Tibial nerve (tissue), 4 donors: ENCODE results near the gene POLA2. TPM values are rescaled to one million over a fixed set of nuclear protein-coding genes. Genes with fewer than 3 reads are reported as not detected.
A peak's percentile ranks its signal among the peaks of the same experiment; 100 is the strongest.

ENCODE experiments used
- DNase-seq, 2 donors: peaks; one replicate each; pipeline ENCODE4 v3.0.0-alpha.2; 2019; ENCODE audit warnings: low spot score in 2 of 2
- H3K27ac ChIP-seq, 4 donors: fragments of 200-600 bp; sonication (generic) in 3 of 4; one replicate each; pipeline ENCODE4 v1.5.1; 2017 to 2019; ENCODE audit warnings: mild to moderate bottlenecking in 1 of 4
- H3K27me3 ChIP-seq, 2 donors: fragments of 200-600 bp; sonication (generic) in 1 of 2; one replicate each; pipeline versions ENCODE4 v1.5.1 to v1.6.0; 2017 to 2019
- H3K36me3 ChIP-seq, 3 donors: fragments of 200-600 bp; sonication (generic); one replicate each; pipeline ENCODE4 v1.5.1; 2018 to 2019
- H3K4me1 ChIP-seq, 4 donors: fragments of 200-600 bp; sonication (generic) in 3 of 4; one replicate each; pipeline ENCODE4 v1.5.1; 2017 to 2019
- H3K4me3 ChIP-seq, 4 donors: fragments of 200-600 bp; sonication (generic) in 3 of 4; one replicate each; pipeline ENCODE4 v1.5.1; 2017 to 2019; ENCODE audit warnings: mild to moderate bottlenecking in 1 of 4, moderate library complexity in 1 of 4
- H3K9me3 ChIP-seq, 4 donors: fragments of 200-600 bp; sonication (generic) in 3 of 4; one replicate each; pipeline ENCODE4 v1.5.1; 2017 to 2019
- EP300 ChIP-seq, 2 donors: sonication (generic); formaldehyde crosslinking; IDR thresholded peaks; one replicate each; pipeline ENCODE4 v1.6.1; 2017; ENCODE audit warnings: antibody characterized with exemption in 2 of 2, mild to moderate bottlenecking in 1 of 2
- POLR2A ChIP-seq, 2 donors: fragments of 450-650 bp; IDR thresholded peaks; one replicate each; pipeline ENCODE4 v1.6.1; 2017; ENCODE audit warnings: antibody characterized with exemption in 2 of 2, mild to moderate bottlenecking in 2 of 2, moderate library complexity in 2 of 2
- WGBS, 2 donors: methylation state at CpG; one replicate each; pipeline ENCODE4 v1.1.5; 2018; 5-methylcytosine and 5-hydroxymethylcytosine counted together
- total RNA-seq, 4 donors: library from RNA; depleted of rRNA; stranded (reverse); fragments of >200 nt; gene quantifications; one replicate each; pipeline ENCODE4 v1.1.0, GENCODE V29; 2016
- TF ChIP-seq, protein P1 (sequence below), 5 experiments: fragments of 200-600 bp in 3 of 5; fragments of 450-650 bp in 2 of 5; sonication (generic) in 3 of 5; IDR thresholded peaks; one replicate each; pipeline ENCODE4 v1.5.1; 2016 to 2019; ENCODE audit warnings: antibody characterized with exemption in 5 of 5, mild to moderate bottlenecking in 3 of 5, moderate library complexity in 2 of 5

The POLA2 gene
- total RNA-seq, 4 donors from 2014 or later = 3.5 to 13.5 (median 10.0) TPM

DNA sequence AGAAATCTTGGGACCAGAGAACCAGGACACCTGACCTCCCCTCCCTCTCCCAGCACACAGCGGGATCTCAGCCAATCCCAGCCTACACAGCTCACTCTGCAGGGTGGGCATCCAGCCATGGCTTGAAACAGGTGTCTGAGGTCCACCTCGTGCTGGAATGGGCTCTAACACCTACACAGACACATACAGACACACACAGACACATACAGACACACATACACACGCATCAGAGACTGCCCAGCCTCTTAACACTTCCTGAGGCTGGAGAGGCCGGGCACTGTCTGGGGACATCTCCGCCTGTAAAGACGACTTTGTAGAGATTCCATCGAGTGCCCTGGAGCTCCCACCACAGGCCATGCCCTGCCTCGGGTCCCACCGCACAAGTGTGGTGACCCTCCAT, 43.3 kb upstream of the POLA2 start:
- Histone ChIP-seq H3K27ac (no peak overlapping the region), H3K4me1 (peaks cover 0 to 14% (median 3%) of the 10 kb centered on the region in 4 donors), H3K4me3 (no peak overlapping the region), H3K27me3 (no peaks in the 10 kb centered on the region), H3K9me3 (no peaks in the 10 kb centered on the region), H3K36me3 (no peaks in the 10 kb centered on the region)
- TF ChIP-seq EP300 (IDR thresholded peaks at IDR 0.05) = no peak
- TF ChIP-seq, protein P1, sequence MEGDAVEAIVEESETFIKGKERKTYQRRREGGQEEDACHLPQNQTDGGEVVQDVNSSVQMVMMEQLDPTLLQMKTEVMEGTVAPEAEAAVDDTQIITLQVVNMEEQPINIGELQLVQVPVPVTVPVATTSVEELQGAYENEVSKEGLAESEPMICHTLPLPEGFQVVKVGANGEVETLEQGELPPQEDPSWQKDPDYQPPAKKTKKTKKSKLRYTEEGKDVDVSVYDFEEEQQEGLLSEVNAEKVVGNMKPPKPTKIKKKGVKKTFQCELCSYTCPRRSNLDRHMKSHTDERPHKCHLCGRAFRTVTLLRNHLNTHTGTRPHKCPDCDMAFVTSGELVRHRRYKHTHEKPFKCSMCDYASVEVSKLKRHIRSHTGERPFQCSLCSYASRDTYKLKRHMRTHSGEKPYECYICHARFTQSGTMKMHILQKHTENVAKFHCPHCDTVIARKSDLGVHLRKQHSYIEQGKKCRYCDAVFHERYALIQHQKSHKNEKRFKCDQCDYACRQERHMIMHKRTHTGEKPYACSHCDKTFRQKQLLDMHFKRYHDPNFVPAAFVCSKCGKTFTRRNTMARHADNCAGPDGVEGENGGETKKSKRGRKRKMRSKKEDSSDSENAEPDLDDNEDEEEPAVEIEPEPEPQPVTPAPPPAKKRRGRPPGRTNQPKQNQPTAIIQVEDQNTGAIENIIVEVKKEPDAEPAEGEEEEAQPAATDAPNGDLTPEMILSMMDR (IDR thresholded peaks at IDR 0.05) = no peak
- TF ChIP-seq POLR2A (IDR thresholded peaks at IDR 0.05) = no peak
- WGBS, 2 donors = 80 to 82% methylated on average over 6 to 9 of the region's 9 CpGs
- no peak for DNase-seq

DNA sequence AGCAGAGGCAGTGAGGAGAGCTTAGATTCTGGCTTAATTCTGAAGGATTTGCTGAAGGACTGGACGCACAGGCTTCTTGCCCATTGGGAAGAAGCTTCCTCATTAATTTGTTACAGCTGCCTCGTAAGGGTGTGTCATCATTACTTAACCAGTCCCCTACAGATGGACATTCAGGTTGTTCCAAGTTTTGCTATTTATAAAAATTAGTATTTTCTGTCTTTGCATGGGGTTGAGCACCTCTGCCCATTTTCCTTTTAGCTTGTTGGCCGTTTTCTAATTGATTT, 41.9 kb upstream of the POLA2 start:
- no peak overlapping the region for H3K4me3 ChIP-seq
- no peaks in the 10 kb centered on the region for H3K27me3 ChIP-seq
- DNase-seq = no peak
- peaks cover 0 to 10% (median 2%) of the 10 kb centered on the region in 4 donors for H3K4me1 ChIP-seq
- WGBS, 2 donors = 63 to 69% methylated on average over 3 of the region's 3 CpGs
- TF ChIP-seq POLR2A (IDR thresholded peaks at IDR 0.05) (no peak), EP300 (IDR thresholded peaks at IDR 0.05) (no peak)
- TF ChIP-seq, protein P1 (IDR thresholded peaks at IDR 0.05) = no peak
- H3K27ac ChIP-seq = no peak overlapping the region
- H3K9me3 ChIP-seq = no peaks in the 10 kb centered on the region
- no peaks in the 10 kb centered on the region for H3K36me3 ChIP-seq

- H3K27ac ChIP-seq = no peak overlapping the region
- H3K4me3 ChIP-seq = no peak overlapping the region
- WGBS, 2 donors = 88 to 90% methylated on average over 10 of the region's 10 CpGs
- TF ChIP-seq, protein P1 (IDR thresholded peaks at IDR 0.05) = no peak
- no peak for TF ChIP-seq EP300 (IDR thresholded peaks at IDR 0.05)
- TF ChIP-seq POLR2A (IDR thresholded peaks at IDR 0.05) = no peak
- no peaks in the 10 kb centered on the region for H3K36me3 ChIP-seq
- peaks cover 0 to 20% (median 11%) of the 10 kb centered on the region in 4 donors for H3K4me1 ChIP-seq
- no peak for DNase-seq
- no peaks in the 10 kb centered on the region for H3K9me3 ChIP-seq
- H3K27me3 ChIP-seq = no peaks in the 10 kb centered on the region
Observed at GRCh38 chr11:65221026-65221425, 40.7 kb upstream of the POLA2 start.

DNA sequence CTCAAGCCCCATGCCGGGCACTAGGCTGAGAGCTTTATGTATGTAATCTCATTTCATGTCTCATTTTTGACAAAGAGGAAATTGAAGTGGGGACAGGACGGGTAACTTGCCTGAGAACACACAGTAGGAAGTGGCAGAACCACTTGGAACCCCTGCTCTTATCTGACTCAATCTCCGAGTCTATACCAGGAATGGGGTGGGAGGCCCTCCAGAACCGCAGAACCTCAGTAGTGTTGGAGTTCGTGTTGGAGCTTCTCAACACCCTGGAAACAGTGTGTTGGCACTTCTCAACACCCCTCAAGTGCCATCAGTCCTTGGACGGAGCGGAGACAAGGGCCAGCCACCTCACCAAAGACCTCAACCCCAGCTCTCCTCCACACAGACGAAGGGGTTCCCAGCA, 38.8 kb upstream of the POLA2 start:
- Histone ChIP-seq H3K36me3 (no peaks in the 10 kb centered on the region), H3K4me3 (no peak overlapping the region), H3K27ac (no peak overlapping the region), H3K27me3 (no peaks in the 10 kb centered on the region), H3K9me3 (no peaks in the 10 kb centered on the region), H3K4me1 (peaks cover 0 to 22% (median 12%) of the 10 kb centered on the region in 4 donors)
- 79 to 81% methylated on average over 8 of the region's 8 CpGs for WGBS, 2 donors
- TF ChIP-seq, protein P1 (IDR thresholded peaks at IDR 0.05) = no peak
- TF ChIP-seq EP300 (IDR thresholded peaks at IDR 0.05) = no peak
- no peak for TF ChIP-seq POLR2A (IDR thresholded peaks at IDR 0.05)
- DNase-seq = no peak

DNA sequence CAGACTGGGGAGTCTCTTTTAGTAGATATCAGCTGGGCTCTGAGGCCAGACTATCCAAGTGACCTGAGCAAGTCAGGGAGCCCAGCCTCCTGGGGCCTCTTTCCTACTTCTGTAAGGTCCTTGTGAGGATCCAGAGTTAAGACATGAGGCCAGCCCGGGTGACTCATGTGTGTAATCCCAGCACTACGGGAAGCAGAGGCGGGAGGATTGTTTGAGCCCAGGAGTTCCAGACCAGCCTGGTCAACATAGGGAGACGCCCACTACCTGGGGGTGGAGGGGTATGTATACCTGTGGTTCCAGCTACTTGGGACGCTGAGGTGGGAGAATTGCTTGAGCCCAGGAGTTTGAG, 36.9 kb upstream of the POLA2 start:
- no peaks in the 10 kb centered on the region for H3K27me3 ChIP-seq
- H3K27ac ChIP-seq = peak overlapping the region in 3 of 4 donors; percentile 27 to 77 (median 69)
- no peak for TF ChIP-seq POLR2A (IDR thresholded peaks at IDR 0.05)
- TF ChIP-seq, protein P1 (IDR thresholded peaks at IDR 0.05) = no peak
- no peak for TF ChIP-seq EP300 (IDR thresholded peaks at IDR 0.05)
- no peaks in the 10 kb centered on the region for H3K9me3 ChIP-seq
- H3K4me1 ChIP-seq = peaks cover 0 to 17% (median 12%) of the 10 kb centered on the region in 4 donors
- H3K4me3 ChIP-seq = no peak overlapping the region
- H3K36me3 ChIP-seq = peaks cover 0 to 9% (median 0%) of the 10 kb centered on the region in 3 donors
- 61 to 63% methylated on average over 5 of the region's 5 CpGs for WGBS, 2 donors
- peak; percentile 32 to 50 for DNase-seq
